ENCODE data around the gene ANKS6.
A peak's percentile ranks its signal among the peaks of the same experiment; 100 is the strongest.

GRCh38 chr9:98790842-98791607 lies 5.3 kb downstream of the ANKS6 start:
- TF ChIP-seq, protein P1, sequence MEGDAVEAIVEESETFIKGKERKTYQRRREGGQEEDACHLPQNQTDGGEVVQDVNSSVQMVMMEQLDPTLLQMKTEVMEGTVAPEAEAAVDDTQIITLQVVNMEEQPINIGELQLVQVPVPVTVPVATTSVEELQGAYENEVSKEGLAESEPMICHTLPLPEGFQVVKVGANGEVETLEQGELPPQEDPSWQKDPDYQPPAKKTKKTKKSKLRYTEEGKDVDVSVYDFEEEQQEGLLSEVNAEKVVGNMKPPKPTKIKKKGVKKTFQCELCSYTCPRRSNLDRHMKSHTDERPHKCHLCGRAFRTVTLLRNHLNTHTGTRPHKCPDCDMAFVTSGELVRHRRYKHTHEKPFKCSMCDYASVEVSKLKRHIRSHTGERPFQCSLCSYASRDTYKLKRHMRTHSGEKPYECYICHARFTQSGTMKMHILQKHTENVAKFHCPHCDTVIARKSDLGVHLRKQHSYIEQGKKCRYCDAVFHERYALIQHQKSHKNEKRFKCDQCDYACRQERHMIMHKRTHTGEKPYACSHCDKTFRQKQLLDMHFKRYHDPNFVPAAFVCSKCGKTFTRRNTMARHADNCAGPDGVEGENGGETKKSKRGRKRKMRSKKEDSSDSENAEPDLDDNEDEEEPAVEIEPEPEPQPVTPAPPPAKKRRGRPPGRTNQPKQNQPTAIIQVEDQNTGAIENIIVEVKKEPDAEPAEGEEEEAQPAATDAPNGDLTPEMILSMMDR (IDR thresholded peaks at IDR 0.05) = peak in 2 of 3 experiments; percentile 99
- TF ChIP-seq POLR2A (IDR thresholded peaks at IDR 0.05; ENCODE audit: low read depth) (no peak), EP300 (IDR thresholded peaks at IDR 0.05) (no peak)

Data from esophagus muscularis mucosa (tissue), 4 donors.